A673 (cell line): ENCODE data around the gene CLPSL2. TPM values are rescaled to one million over a fixed set of nuclear protein-coding genes. Genes with fewer than 3 reads are reported as not detected.

Experiments
- BruUV-seq: library from RNA; stranded (reverse); fragments of 400-500 nt; replicated peaks from 2 replicates; lab custom pipeline; 2021; lab: Mats Ljungman, UMichigan
- CTCF ChIA-PET: fragments of 300-600 bp; sonication (Branson Sonifier 250); formaldehyde crosslinking; loops from one replicate; lab custom pipeline; 2022; ENCODE audit warnings: antibody characterized with exemption; lab: Charles Lee
- POLR2A ChIA-PET: fragments of 300-600 bp; sonication (Branson Sonifier 250); formaldehyde crosslinking; loops from one replicate; lab custom pipeline; 2022; ENCODE audit warnings: antibody characterized with exemption; ENCODE audit not compliant: low non-redundant PET; lab: Charles Lee
- DNase-seq: peaks from one replicate; pipeline ENCODE4 v3.0.0-alpha.2; 2015; ENCODE audit warnings: low spot score
- H3K27ac ChIP-seq: fragments of 200-600 bp; sonication (generic); 2 replicates; pipeline ENCODE4 v1.5.1; 2016; ENCODE audit warnings: mixed run types, low read depth, mild to moderate bottlenecking, mixed read lengths, antibody characterized with exemption, low read length; ENCODE audit not compliant: poor library complexity, severe bottlenecking
- H3K27me3 ChIP-seq: fragments of 200-600 bp; sonication (generic); replicated peaks from 2 replicates; pipeline ENCODE4 v1.6.1; 2017; ENCODE audit warnings: mixed run types, low read depth, mild to moderate bottlenecking, mixed read lengths, antibody characterized with exemption, low read length; ENCODE audit not compliant: insufficient read depth, poor library complexity
- H3K36me3 ChIP-seq: fragments of 200-600 bp; sonication (generic); 2 replicates; pipeline ENCODE4 v1.6.1; 2016; ENCODE audit warnings: mixed run types, mild to moderate bottlenecking, mixed read lengths, antibody characterized with exemption, low read length; ENCODE audit not compliant: insufficient read depth, poor library complexity, severe bottlenecking
- H3K4me1 ChIP-seq: fragments of 200-600 bp; sonication (generic); 2 replicates; pipeline ENCODE4 v1.6.1; 2017; ENCODE audit warnings: mixed run types, mild to moderate bottlenecking, mixed read lengths, antibody characterized with exemption, low read length; ENCODE audit not compliant: insufficient read depth, poor library complexity, severe bottlenecking
- H3K4me3 ChIP-seq: fragments of 200-600 bp; sonication (generic); 2 replicates; pipeline ENCODE4 v1.5.1; 2016; ENCODE audit warnings: low read depth, mixed run types, mild to moderate bottlenecking, mixed read lengths, low read length; ENCODE audit not compliant: poor library complexity, severe bottlenecking
- H3K9me3 ChIP-seq: fragments of 200-600 bp; sonication (generic); 2 replicates; pipeline ENCODE4 v1.6.1; 2016; ENCODE audit warnings: mixed run types, low read depth, mild to moderate bottlenecking, mixed read lengths, antibody characterized with exemption, low read length; ENCODE audit not compliant: poor library complexity, severe bottlenecking
- CTCF ChIP-seq: fragments of 300-800, 200-600 bp; sonication (generic); conservative IDR thresholded peaks from 2 replicates; pipeline ENCODE4 v1.5.1; 2017; ENCODE audit warnings: low read depth, mild to moderate bottlenecking, antibody characterized with exemption, low read length, moderate library complexity, mixed read lengths
- EZH2 ChIP-seq: fragments of 200-600 bp; sonication (generic); IDR thresholded peaks from 2 replicates; pipeline ENCODE4 v1.6.1; 2017; ENCODE audit warnings: borderline replicate concordance, low read depth, mild to moderate bottlenecking, mixed read lengths, antibody characterized with exemption, low read length; ENCODE audit not compliant: poor library complexity, severe bottlenecking
- intact Hi-C: fragments of 100-400 bp; cut with micrococcal nuclease; formaldehyde crosslinking; loops from one replicate; pipeline ENCODE4 v1.10.0; 2022; ENCODE audit not compliant: unreplicated experiment
- total RNA-seq: library from RNA; stranded (reverse); gene quantifications from 2 replicates; pipeline ENCODE4 v1.2.3, GENCODE V29; 2021

The CLPSL2 gene
- total RNA-seq, 1 experiment from 2014 or later: not detected

- Histone ChIP-seq H3K27ac (no peak overlapping the region), H3K27me3 (peaks cover 14% of the 10 kb centered on the region), H3K36me3 (no peaks in the 10 kb centered on the region), H3K9me3 (no peaks in the 10 kb centered on the region), H3K4me1 (no peaks in the 10 kb centered on the region), H3K4me3 (no peak overlapping the region)
- BruUV-seq: no TSS peak
- intact Hi-C loops: no loop called here
- TF ChIP-seq EZH2: no peak
- no peak for TF ChIP-seq CTCF
- ChIA-PET CTCF (no interaction called here), POLR2A (no interaction called here)
- DNase-seq: no peak
Observed at GRCh38 chr6:35778437-35778836, 2.0 kb downstream of the CLPSL2 start.

GRCh38 chr6:35780719-35781118 lies 4.3 kb downstream of the CLPSL2 start, which contains the start of gene CLPSL1:
CLPSL1 (plus strand) TSS chr6:35781019; CDS start chr6:35781111, 92 bp downstream.
- BruUV-seq: no TSS peak
- H3K27ac ChIP-seq: no peak within 1 kb of the TSS
- H3K27me3 ChIP-seq: peaks cover 12% of the 10 kb centered on the region
- H3K9me3 ChIP-seq: no peaks in the 10 kb centered on the region
- no peaks in the 10 kb centered on the region for H3K36me3 ChIP-seq
- H3K4me3 ChIP-seq: no peak within 1 kb of the TSS
- intact Hi-C loops: no loop called here
- H3K4me1 ChIP-seq: no peaks in the 10 kb centered on the region
- TF ChIP-seq CTCF: no peak
- no peak for TF ChIP-seq EZH2
- ChIA-PET POLR2A (no interaction called here), CTCF (no interaction called here)
- no peak for DNase-seq

GRCh38 chr6:35781290-35781689 lies 4.9 kb downstream of the CLPSL2 start:
- ChIA-PET POLR2A (no interaction called here), CTCF (no interaction called here)
- no peak for DNase-seq

More at GRCh38 chr6:35781290-35781689, 4.9 kb downstream of the CLPSL2 start:
- no peak overlapping the region for H3K27ac ChIP-seq
- H3K4me3 ChIP-seq: no peak overlapping the region
- intact Hi-C loops: no loop called here
- no peaks in the 10 kb centered on the region for H3K4me1 ChIP-seq
- TF ChIP-seq CTCF (no peak), EZH2 (no peak)
- H3K9me3 ChIP-seq: no peaks in the 10 kb centered on the region
- H3K27me3 ChIP-seq: peaks cover 10% of the 10 kb centered on the region
- no TSS peak for BruUV-seq
- no peaks in the 10 kb centered on the region for H3K36me3 ChIP-seq
